Stimulated activated effector memory CD8-positive, alpha-beta T cell treated with anti-CD3 and anti-CD28 coated beads, Interleukin-12 subunit alpha, Interleukin-12 subunit beta, amount 100 ng/mL, for 72 hours (primary cell): Measurements from ENCODE around the gene PLS3.

ENCODE experiments used
- ATAC-seq: fragments of 150-1000 bp; cut with Tn5 transposase; 2 replicates; pipeline ENCODE4 v1.10.0; 2021
- DNase-seq, 2 donors: peaks; one replicate each; pipeline ENCODE4 v3.0.0; 2021 to 2022; ENCODE audit warnings: low spot score in 2 of 2
- H3K27ac Mint-ChIP-seq: one replicate; pipeline ENCODE4 v1.8.0; 2022; ENCODE audit warnings: mild to moderate bottlenecking, mixed read lengths
- H3K36me3 Mint-ChIP-seq: one replicate; pipeline ENCODE4 v1.8.0; 2022; ENCODE audit warnings: mild to moderate bottlenecking, mixed read lengths
- H3K4me1 Mint-ChIP-seq: one replicate; pipeline ENCODE4 v1.8.0; 2022; ENCODE audit warnings: mixed read lengths
- H3K4me3 Mint-ChIP-seq: one replicate; pipeline ENCODE4 v1.8.0; 2022; ENCODE audit warnings: mild to moderate bottlenecking, mixed read lengths
- H3K9me3 Mint-ChIP-seq: one replicate; pipeline ENCODE4 v1.8.0; 2022; ENCODE audit warnings: mixed read lengths

PLS3 gene

GRCh38 chrX:115689931-115690330 lies 129.0 kb downstream of the PLS3 start:
- Mint-ChIP-seq H3K9me3 (no peaks in the 10 kb centered on the region), H3K4me3 (no peak overlapping the region), H3K36me3 (no peaks in the 10 kb centered on the region), H3K27ac (no peak overlapping the region), H3K4me1 (no peaks in the 10 kb centered on the region)
- DNase-seq (no peak), ATAC-seq (no peak)

- Mint-ChIP-seq H3K9me3 (no peaks in the 10 kb centered on the region), H3K27ac (no peak overlapping the region), H3K4me1 (no peaks in the 10 kb centered on the region), H3K36me3 (no peaks in the 10 kb centered on the region), H3K4me3 (no peak overlapping the region)
- peak; percentile 47 for ATAC-seq
- peak; percentile 1 to 46 for DNase-seq
Observed at GRCh38 chrX:115690511-115691216, 129.7 kb downstream of the PLS3 start.

GRCh38 chrX:115693476-115693875 lies 132.5 kb downstream of the PLS3 start:
- no peak for ATAC-seq
- H3K27ac Mint-ChIP-seq = no peak overlapping the region
- DNase-seq = no peak
- no peaks in the 10 kb centered on the region for H3K4me1 Mint-ChIP-seq
- H3K4me3 Mint-ChIP-seq = no peak overlapping the region
- no peaks in the 10 kb centered on the region for H3K9me3 Mint-ChIP-seq
- H3K36me3 Mint-ChIP-seq = no peaks in the 10 kb centered on the region

- ATAC-seq = no peak
- H3K9me3 Mint-ChIP-seq = no peaks in the 10 kb centered on the region
- no peaks in the 10 kb centered on the region for H3K4me1 Mint-ChIP-seq
- no peak for DNase-seq
- no peaks in the 10 kb centered on the region for H3K36me3 Mint-ChIP-seq
- no peak overlapping the region for H3K4me3 Mint-ChIP-seq
- no peak overlapping the region for H3K27ac Mint-ChIP-seq
Observed at GRCh38 chrX:115694028-115694427, 133.1 kb downstream of the PLS3 start.

GRCh38 chrX:115696039-115696438 lies 135.1 kb downstream of the PLS3 start:
- H3K4me3 Mint-ChIP-seq = no peak overlapping the region
- no peak overlapping the region for H3K27ac Mint-ChIP-seq

GRCh38 chrX:115696939-115697338 lies 136.0 kb downstream of the PLS3 start:
- H3K9me3 Mint-ChIP-seq = no peaks in the 10 kb centered on the region
- no peaks in the 10 kb centered on the region for H3K36me3 Mint-ChIP-seq
- ATAC-seq = no peak
- no peak overlapping the region for H3K27ac Mint-ChIP-seq
- no peak overlapping the region for H3K4me3 Mint-ChIP-seq
- no peaks in the 10 kb centered on the region for H3K4me1 Mint-ChIP-seq
- DNase-seq = no peak

More at GRCh38 chrX:115696039-115696438, 135.1 kb downstream of the PLS3 start:
- no peaks in the 10 kb centered on the region for H3K4me1 Mint-ChIP-seq
- ATAC-seq (no peak), DNase-seq (no peak)
- H3K36me3 Mint-ChIP-seq = no peaks in the 10 kb centered on the region
- H3K9me3 Mint-ChIP-seq = no peaks in the 10 kb centered on the region

GRCh38 chrX:115697806-115698205 lies 136.8 kb downstream of the PLS3 start:
- Mint-ChIP-seq H3K4me1 (no peaks in the 10 kb centered on the region), H3K36me3 (no peaks in the 10 kb centered on the region), H3K4me3 (no peak overlapping the region), H3K27ac (no peak overlapping the region), H3K9me3 (no peaks in the 10 kb centered on the region)
- ATAC-seq = no peak
- no peak for DNase-seq
